Stomach smooth muscle (tissue), 2 donors: Measurements from ENCODE around the gene ZBTB21.

ENCODE experiments used
- H3K27ac ChIP-seq: one replicate; pipeline ENCODE4 v1.7.0; 2013; ENCODE audit warnings: mild to moderate bottlenecking, low read length, inconsistent platforms
- H3K27me3 ChIP-seq, 2 donors: one replicate each; pipeline ENCODE4 v1.7.0; 2013; ENCODE audit warnings: low read length in 2 of 2; ENCODE audit not compliant: insufficient read depth in 2 of 2, control insufficient read depth in 1 of 2
- H3K36me3 ChIP-seq, 2 donors: one replicate each; pipeline ENCODE4 v1.7.0; 2013; ENCODE audit warnings: low read length in 2 of 2; ENCODE audit not compliant: control insufficient read depth in 2 of 2, insufficient read depth in 2 of 2
- H3K4me1 ChIP-seq: one replicate; pipeline ENCODE4 v1.7.0; 2013; ENCODE audit warnings: low read length; ENCODE audit not compliant: control insufficient read depth, insufficient read depth
- H3K4me3 ChIP-seq, 2 donors: one replicate each; pipeline ENCODE4 v1.7.0; 2013; ENCODE audit warnings: low read length in 2 of 2
- H3K9ac ChIP-seq, 2 donors: one replicate each; pipeline ENCODE4 v1.7.0; 2013; ENCODE audit warnings: low read length in 2 of 2, mild to moderate bottlenecking in 1 of 2
- H3K9me3 ChIP-seq, 2 donors: one replicate each; pipeline ENCODE4 v1.7.0; 2013; ENCODE audit warnings: low read length in 2 of 2; ENCODE audit not compliant: control insufficient read depth in 2 of 2
- donor health status: healthy.
- donor health status: Pancreatic carcinoma.

ZBTB21 gene

DNA sequence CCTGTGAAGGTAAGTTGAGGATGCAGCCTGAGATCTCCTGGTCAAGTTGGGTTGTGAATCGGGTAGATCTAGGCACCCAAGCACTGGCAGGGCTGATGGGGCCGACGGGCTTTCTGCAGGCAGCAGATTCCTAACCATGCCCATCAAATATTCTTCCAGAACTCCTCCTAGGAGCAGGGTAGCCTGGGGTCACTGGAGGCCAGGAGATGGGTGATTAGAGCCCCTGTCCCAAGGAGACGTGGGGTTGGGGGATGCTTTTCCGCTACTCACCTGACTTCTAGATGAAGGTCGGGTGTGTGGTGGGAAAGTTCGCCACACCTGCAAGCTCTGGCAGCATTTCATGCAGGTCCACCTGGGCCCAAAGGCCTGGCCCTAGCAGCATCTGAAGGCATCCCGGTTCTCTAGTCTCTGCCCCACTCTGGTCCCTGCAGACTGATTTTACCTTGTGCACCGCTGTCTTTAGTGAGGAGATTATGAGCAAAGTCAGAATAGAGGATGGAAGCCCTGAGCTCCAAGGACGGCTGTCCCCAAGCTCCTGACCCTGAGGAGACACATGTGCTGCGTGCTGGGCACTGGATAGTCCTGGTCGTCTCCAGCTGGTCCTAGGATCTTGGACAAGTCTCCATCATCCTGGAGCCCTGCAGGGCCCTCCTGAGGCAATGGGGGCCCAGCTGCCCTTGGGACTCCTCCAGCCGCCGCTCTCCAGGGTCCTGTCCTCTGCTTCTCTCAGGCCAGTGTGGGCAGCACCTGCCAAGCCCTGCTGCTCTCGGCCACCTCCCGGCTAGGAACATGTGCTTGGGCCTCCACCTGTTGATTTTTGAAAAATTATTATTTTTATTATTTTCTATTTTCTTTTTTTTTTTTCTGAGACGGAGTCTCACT is 34.5 kb downstream of the ZBTB21 start:
- Histone ChIP-seq H3K36me3 (no peaks in the 10 kb centered on the region), H3K9me3 (peaks cover 0 to 7% of the 10 kb centered on the region in 2 donors), H3K4me1 (peaks cover 2% of the 10 kb centered on the region), H3K27ac (no peak overlapping the region), H3K27me3 (peaks cover 0 to 2% of the 10 kb centered on the region in 2 donors), H3K9ac (no peak overlapping the region), H3K4me3 (no peak overlapping the region)

- H3K9me3 ChIP-seq, result peaks cover 0 to 4% of the 10 kb centered on the region in 2 donors
- no peaks in the 10 kb centered on the region for H3K36me3 ChIP-seq
- H3K27me3 ChIP-seq, result peaks cover 0 to 2% of the 10 kb centered on the region in 2 donors
- H3K4me3 ChIP-seq, result no peak overlapping the region
- H3K27ac ChIP-seq, result no peak overlapping the region
- H3K9ac ChIP-seq, result no peak overlapping the region
- no peaks in the 10 kb centered on the region for H3K4me1 ChIP-seq
Observed at GRCh38 chr21:41974752-41975053, 35.5 kb downstream of the ZBTB21 start.

- H3K27me3 ChIP-seq, result peaks cover 0 to 2% of the 10 kb centered on the region in 2 donors
- H3K27ac ChIP-seq, result no peak overlapping the region
- no peak overlapping the region for H3K4me3 ChIP-seq
- H3K9ac ChIP-seq, result no peak overlapping the region
- no peaks in the 10 kb centered on the region for H3K36me3 ChIP-seq
- H3K9me3 ChIP-seq, result no peaks in the 10 kb centered on the region
- no peaks in the 10 kb centered on the region for H3K4me1 ChIP-seq
Observed at GRCh38 chr21:41973861-41974751, 36.1 kb downstream of the ZBTB21 start.

DNA sequence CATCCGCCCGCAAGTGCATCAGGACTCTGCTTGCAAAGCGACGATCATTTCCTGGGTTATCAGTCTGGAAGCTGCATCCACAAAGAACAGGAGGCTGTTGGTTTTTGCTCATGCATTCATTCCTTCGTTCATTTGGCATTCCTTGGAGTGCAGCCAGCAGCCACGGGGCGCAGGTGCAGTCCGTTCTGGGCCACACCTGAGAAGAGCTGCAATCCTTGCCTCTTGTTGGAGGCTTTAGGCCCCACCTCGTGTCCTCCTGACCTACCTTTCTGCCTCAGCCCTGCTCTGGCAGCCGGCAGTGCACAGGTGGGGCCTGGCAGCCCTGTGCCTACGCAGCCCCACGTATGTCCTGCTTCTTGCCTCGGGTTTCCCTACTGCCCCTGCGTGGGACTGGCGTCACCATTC is 36.7 kb downstream of the ZBTB21 start:
- H3K9ac ChIP-seq, result no peak overlapping the region

GRCh38 chr21:41972511-41973205 is 37.5 kb downstream of the ZBTB21 start:
- Histone ChIP-seq H3K9me3 (no peaks in the 10 kb centered on the region), H3K27me3 (peaks cover 0 to 5% of the 10 kb centered on the region in 2 donors), H3K4me1 (no peaks in the 10 kb centered on the region), H3K36me3 (no peaks in the 10 kb centered on the region), H3K27ac (no peak overlapping the region), H3K9ac (no peak overlapping the region), H3K4me3 (no peak overlapping the region)

More for the DNA sequence above, 36.7 kb downstream of the ZBTB21 start:
- Histone ChIP-seq H3K27me3 (peaks cover 0 to 2% of the 10 kb centered on the region in 2 donors), H3K36me3 (no peaks in the 10 kb centered on the region), H3K4me3 (no peak overlapping the region), H3K27ac (no peak overlapping the region), H3K9me3 (no peaks in the 10 kb centered on the region), H3K4me1 (no peaks in the 10 kb centered on the region)

DNA sequence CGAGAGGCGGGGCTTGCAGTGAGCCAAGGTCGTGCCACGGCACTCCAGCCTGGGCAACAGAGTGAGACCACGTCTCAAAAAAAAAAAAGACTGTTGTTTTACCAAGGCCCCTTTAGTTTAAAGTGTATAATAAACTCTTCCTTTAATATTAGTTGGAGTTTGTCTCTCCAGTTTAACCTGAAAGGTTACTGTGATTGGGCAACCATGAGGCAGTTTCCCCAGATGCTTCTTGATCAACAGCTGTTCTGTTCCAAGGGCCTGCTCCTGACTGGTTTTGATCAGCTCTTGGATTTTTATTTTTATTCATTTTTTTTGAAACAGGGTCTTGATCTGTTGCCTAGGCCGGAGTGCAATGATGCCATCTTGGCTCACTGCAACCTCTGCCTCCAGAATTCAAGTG is 38.3 kb downstream of the ZBTB21 start:
- H3K27ac ChIP-seq, result no peak overlapping the region
- no peaks in the 10 kb centered on the region for H3K4me1 ChIP-seq
- H3K4me3 ChIP-seq, result no peak overlapping the region
- H3K27me3 ChIP-seq, result peaks cover 0 to 5% of the 10 kb centered on the region in 2 donors
- no peak overlapping the region for H3K9ac ChIP-seq
- no peaks in the 10 kb centered on the region for H3K9me3 ChIP-seq
- H3K36me3 ChIP-seq, result no peaks in the 10 kb centered on the region

DNA sequence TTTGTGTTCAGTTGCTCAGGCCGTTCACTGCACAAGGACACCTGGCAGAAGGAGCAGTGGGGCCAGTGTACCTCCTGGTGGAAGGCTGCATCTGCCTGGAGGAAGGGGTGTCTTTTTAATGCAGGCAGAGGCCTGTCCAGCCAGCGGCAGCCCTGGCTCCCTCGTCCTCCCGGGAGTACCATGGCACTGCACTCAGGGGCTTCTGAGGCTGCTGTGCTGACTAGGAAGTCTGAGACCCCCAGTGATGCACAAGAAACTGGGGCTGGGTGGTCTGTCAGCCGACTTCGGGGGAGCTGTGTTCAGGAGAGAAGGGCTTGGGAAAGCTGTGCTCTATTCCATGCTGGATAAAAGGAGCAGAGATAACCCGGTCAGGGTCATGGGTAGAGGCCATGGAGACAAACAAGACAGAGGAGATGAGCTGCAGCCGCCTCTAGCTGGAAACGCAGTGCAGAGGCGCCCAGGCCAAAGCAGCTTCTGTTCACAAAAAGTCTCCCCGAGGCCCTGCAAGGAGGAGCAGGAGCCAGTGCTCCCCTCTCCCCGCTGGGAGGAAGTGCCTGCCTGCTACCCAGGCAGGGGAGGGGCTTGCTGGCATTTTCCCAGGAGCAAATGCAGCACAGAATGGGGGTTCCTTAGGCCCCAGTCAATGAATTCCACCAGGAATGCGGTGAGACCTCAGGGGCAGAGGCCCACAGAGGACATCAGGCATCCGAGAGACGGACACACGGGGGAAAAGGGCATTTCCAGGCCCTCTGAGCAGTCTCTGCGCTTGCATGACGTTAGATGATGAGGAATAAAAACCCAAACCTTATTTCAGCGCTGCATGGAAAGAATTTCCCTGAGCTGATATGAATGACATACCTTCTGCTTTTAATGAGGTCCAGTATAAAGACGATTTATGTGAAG is 39.2 kb downstream of the ZBTB21 start:
- no peak overlapping the region for H3K9ac ChIP-seq
- no peak overlapping the region for H3K27ac ChIP-seq
- H3K36me3 ChIP-seq, result no peaks in the 10 kb centered on the region
- peaks cover 0 to 5% of the 10 kb centered on the region in 2 donors for H3K27me3 ChIP-seq
- H3K4me1 ChIP-seq, result no peaks in the 10 kb centered on the region
- no peaks in the 10 kb centered on the region for H3K9me3 ChIP-seq
- H3K4me3 ChIP-seq, result no peak overlapping the region

DNA sequence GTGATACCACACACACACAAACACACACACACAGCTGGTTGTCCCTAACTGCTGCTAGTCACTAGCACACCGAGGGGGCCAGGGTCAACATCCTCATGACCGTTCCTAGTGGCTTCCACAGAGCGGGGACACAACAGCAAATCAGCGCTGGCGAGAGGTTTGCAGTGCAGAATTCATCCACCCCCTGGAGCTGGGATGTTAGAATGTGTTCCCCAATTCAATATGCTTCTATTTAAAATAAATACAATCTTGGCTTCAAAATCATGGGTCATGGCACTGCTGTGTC is 40.1 kb downstream of the ZBTB21 start:
- Histone ChIP-seq H3K9ac (no peak overlapping the region), H3K36me3 (no peaks in the 10 kb centered on the region), H3K4me3 (no peak overlapping the region), H3K27me3 (peaks cover 0 to 5% of the 10 kb centered on the region in 2 donors), H3K9me3 (no peaks in the 10 kb centered on the region), H3K4me1 (no peaks in the 10 kb centered on the region), H3K27ac (no peak overlapping the region)

- H3K4me3 ChIP-seq, result no peak overlapping the region
- no peak overlapping the region for H3K27ac ChIP-seq
Observed at GRCh38 chr21:41967708-41968107, 42.5 kb downstream of the ZBTB21 start.

More at GRCh38 chr21:41967708-41968107, 42.5 kb downstream of the ZBTB21 start:
- Histone ChIP-seq H3K9me3 (no peaks in the 10 kb centered on the region), H3K27me3 (peaks cover 0 to 5% of the 10 kb centered on the region in 2 donors), H3K4me1 (no peaks in the 10 kb centered on the region), H3K9ac (no peak overlapping the region), H3K36me3 (no peaks in the 10 kb centered on the region)
